GM19324 (cell line): Measurements from ENCODE around the gene MIS18BP1.
A peak's percentile ranks its signal among the peaks of the same experiment; 100 is the strongest.
"Not testable (repeated sequence)": the region's sequence is repeated elsewhere in the genome, so short reads cannot be mapped to it uniquely, and the experiment has no call there.

Source experiments
- ATAC-seq: cut with Tn5 transposase; IDR thresholded peaks from one replicate; pipeline ENCODE4 v1.9.1; 2021; ENCODE audit warnings: mild to moderate bottlenecking, moderate library complexity; ENCODE audit not compliant: unreplicated experiment, low FRiP score

MIS18BP1 gene

GRCh38 chr14:45253070-45253753 lies at the start of gene MIS18BP1:
MIS18BP1 (minus strand) TSS chr14:45253202; CDS start chr14:45247286, 5,916 bp downstream.
- ATAC-seq = peak; percentile 89

GRCh38 chr14:45298423-45299117 lies 45.6 kb upstream of the MIS18BP1 start:
- no peak for ATAC-seq

- not testable (repeated sequence) for ATAC-seq
These were observed 41.8 kb upstream of the MIS18BP1 start for GRCh38 chr14:45294796-45295195.

- no peak for ATAC-seq
These were observed 37.5 kb upstream of the MIS18BP1 start for GRCh38 chr14:45290547-45290946.

- ATAC-seq = no peak
These were observed 34.6 kb upstream of the MIS18BP1 start for GRCh38 chr14:45287610-45288009.

- ATAC-seq = no peak
These were observed 31.8 kb upstream of the MIS18BP1 start for GRCh38 chr14:45284802-45285201.

GRCh38 chr14:45281731-45282400 lies 28.9 kb upstream of the MIS18BP1 start:
- ATAC-seq = not testable (repeated sequence)

- no peak for ATAC-seq
These were observed 19.0 kb upstream of the MIS18BP1 start for GRCh38 chr14:45271858-45272537.

- ATAC-seq = no peak
These were observed 17.0 kb upstream of the MIS18BP1 start for GRCh38 chr14:45270031-45270430.

- no peak for ATAC-seq
These were observed 14.1 kb upstream of the MIS18BP1 start for GRCh38 chr14:45267071-45267470.

- ATAC-seq = no peak
These were observed 9.6 kb upstream of the MIS18BP1 start for GRCh38 chr14:45262637-45263036.

GRCh38 chr14:45261209-45261608 lies 8.2 kb upstream of the MIS18BP1 start:
- no peak for ATAC-seq

GRCh38 chr14:45258805-45259204 lies 5.8 kb upstream of the MIS18BP1 start:
- ATAC-seq = no peak

GRCh38 chr14:45258073-45258472 lies 5.1 kb upstream of the MIS18BP1 start:
- no peak for ATAC-seq

- no peak for ATAC-seq
These were observed 1.8 kb upstream of the MIS18BP1 start for GRCh38 chr14:45254771-45255170.

- no peak for ATAC-seq
These were observed 830 bp upstream of the MIS18BP1 start for GRCh38 chr14:45253754-45254310.

- no peak for ATAC-seq
These were observed 484 bp downstream of the MIS18BP1 start for GRCh38 chr14:45252366-45253069.

- ATAC-seq = peak; percentile 49
These were observed 1.1 kb downstream of the MIS18BP1 start for GRCh38 chr14:45251912-45252311.

GRCh38 chr14:45249856-45250575 lies 3.0 kb downstream of the MIS18BP1 start:
- ATAC-seq = peak; percentile 22
